HUDEP-2 (cell line): ENCODE results near the gene KAZALD1.

ENCODE experiments used
- DNase-seq, 76 experiments: peaks; one replicate each; lab custom pipeline; 2025; ENCODE audit not compliant: unreplicated experiment in 76 of 76; lab: John Stamatoyannopoulos, UW

The KAZALD1 gene

GRCh38 chr10:101061624-101062231, at the start of gene KAZALD1:
TSS of gene KAZALD1 (plus strand) at chr10:101061989. CDS start at chr10:101062593, 604 bp downstream.
- peak in 35 of 76 experiments; percentile 3 to 89 (median 45) for DNase-seq

- peak in 72 of 76 experiments; percentile 27 to 90 (median 70) for DNase-seq
These were observed 49.0 kb upstream of the KAZALD1 start for GRCh38 chr10:101012525-101013364.

GRCh38 chr10:101013365-101013825, 48.4 kb upstream of the KAZALD1 start:
- no peak for DNase-seq

GRCh38 chr10:101014230-101014884, 47.4 kb upstream of the KAZALD1 start:
- DNase-seq: peak in 62 of 76 experiments; percentile 10 to 78 (median 54)

- peak in 30 of 76 experiments; percentile 2 to 60 (median 24) for DNase-seq
These were observed 46.7 kb upstream of the KAZALD1 start for GRCh38 chr10:101014966-101015581.

- no peak for DNase-seq
These were observed 46.2 kb upstream of the KAZALD1 start for GRCh38 chr10:101015582-101015973.

GRCh38 chr10:101016814-101017213, 45.0 kb upstream of the KAZALD1 start:
- no peak for DNase-seq

GRCh38 chr10:101018118-101018599, 43.6 kb upstream of the KAZALD1 start:
- DNase-seq: no peak

- peak in 66 of 76 experiments; percentile 4 to 89 (median 63) for DNase-seq
These were observed 43.0 kb upstream of the KAZALD1 start for GRCh38 chr10:101018600-101019439.

- DNase-seq: no peak
These were observed 42.4 kb upstream of the KAZALD1 start for GRCh38 chr10:101019440-101019703.

GRCh38 chr10:101020427-101021075, 41.2 kb upstream of the KAZALD1 start:
- no peak for DNase-seq

- DNase-seq: no peak
These were observed 40.5 kb upstream of the KAZALD1 start for GRCh38 chr10:101021239-101021638.

GRCh38 chr10:101021692-101022251, 40.0 kb upstream of the KAZALD1 start:
- no peak for DNase-seq

- DNase-seq: no peak
These were observed 38.7 kb upstream of the KAZALD1 start for GRCh38 chr10:101022967-101023705.

GRCh38 chr10:101027106-101027720, 34.6 kb upstream of the KAZALD1 start:
- no peak for DNase-seq

- peak in 8 of 76 experiments; percentile 1 to 28 (median 14) for DNase-seq
These were observed 33.1 kb upstream of the KAZALD1 start for GRCh38 chr10:101028446-101029337.
